ENCODE data around the gene ACTL6B.
"Not testable (repeated sequence)": the region's sequence is repeated elsewhere in the genome, so short reads cannot be mapped to it uniquely, and the experiment has no call there.

ACTL6B gene

DNA sequence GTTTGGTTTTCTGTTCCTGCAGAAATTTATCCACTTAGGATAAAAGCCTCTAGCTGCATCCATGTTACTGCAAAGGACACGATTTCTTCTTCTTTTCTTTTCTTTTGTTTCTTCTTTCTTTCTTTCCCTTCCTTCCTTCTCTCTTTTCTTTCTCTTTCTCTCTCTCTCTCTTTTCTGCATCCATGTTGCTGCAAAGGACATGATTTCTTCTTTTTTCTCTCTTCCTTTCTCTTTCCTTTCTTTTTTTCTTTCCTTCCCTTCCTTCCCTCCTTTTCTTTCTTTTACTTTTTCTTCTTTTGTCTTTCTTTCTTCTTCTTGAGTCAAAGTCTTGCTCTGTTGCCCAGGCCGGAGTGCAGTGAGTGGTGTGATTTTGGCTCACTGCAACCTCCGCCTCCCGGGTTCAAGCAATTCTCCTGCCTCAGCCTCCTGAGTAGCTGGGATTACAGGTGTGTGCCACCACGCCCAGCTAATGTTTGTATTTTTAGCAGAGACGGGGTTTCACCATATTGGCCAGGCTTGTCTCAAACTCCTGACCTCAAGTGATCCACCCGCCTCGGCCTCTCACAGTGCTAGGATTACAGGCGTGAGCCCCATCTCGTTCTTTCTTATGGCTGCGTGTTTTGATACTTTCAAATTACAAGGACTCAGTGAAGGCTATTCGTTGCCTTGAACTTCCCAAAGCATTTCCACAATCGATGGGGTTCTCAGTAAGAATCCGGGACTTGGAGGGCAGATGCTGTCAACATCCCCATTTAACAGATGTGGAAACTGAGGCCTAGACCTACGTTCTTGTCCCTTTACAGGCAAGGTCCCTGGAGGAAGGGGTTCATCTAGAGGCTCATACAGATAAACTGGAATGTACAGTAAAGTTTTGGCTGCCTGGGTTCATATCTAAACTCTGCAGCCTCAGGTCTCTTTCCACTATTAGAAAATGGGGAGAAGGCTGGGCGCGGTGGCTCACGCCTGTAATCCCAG lies 15.4 kb upstream of the ACTL6B start:
- in situ Hi-C loops (cut with MboI; ENCODE audit: low sequenced_read_pairs) = no loop called here

GRCh38 chr7:100670074-100670473 lies 13.8 kb upstream of the ACTL6B start:
- in situ Hi-C loops (cut with MboI; ENCODE audit: low sequenced_read_pairs) = no loop called here

- in situ Hi-C loops (cut with MboI; ENCODE audit: low sequenced_read_pairs) = not testable (repeated sequence)
These were observed 12.9 kb upstream of the ACTL6B start for GRCh38 chr7:100669106-100669505.

DNA sequence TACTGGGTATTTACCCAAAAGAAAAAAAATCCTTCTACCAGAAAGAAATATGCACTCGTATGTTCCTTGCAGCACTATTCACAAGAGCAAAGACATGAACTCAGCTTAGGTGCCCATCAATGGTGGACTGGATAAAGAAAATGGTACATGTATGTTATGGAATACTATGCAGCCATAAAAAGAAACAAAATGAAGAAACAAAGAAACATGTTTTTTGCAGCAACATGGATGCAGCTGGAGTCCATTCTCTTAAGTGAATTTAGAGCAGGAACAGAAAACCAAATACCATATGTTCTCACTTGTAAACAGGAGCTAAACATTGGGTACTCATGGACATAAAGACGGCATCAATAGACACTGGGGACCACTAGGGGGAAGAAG lies 11.8 kb upstream of the ACTL6B start:
- in situ Hi-C loops (cut with MboI; ENCODE audit: low sequenced_read_pairs) = no loop called here

GRCh38 chr7:100667331-100668068 lies 11.3 kb upstream of the ACTL6B start:
- in situ Hi-C loops (cut with MboI; ENCODE audit: low sequenced_read_pairs) = no loop called here

- in situ Hi-C loops (cut with MboI; ENCODE audit: low sequenced_read_pairs) = no loop called here
These were observed 9.0 kb upstream of the ACTL6B start for GRCh38 chr7:100665168-100665726.

- in situ Hi-C loops (cut with MboI; ENCODE audit: low sequenced_read_pairs) = not testable (repeated sequence)
These were observed 6.0 kb upstream of the ACTL6B start for GRCh38 chr7:100662194-100662776.

GRCh38 chr7:100654908-100655831 lies 1.1 kb downstream of the ACTL6B start:
- in situ Hi-C loops (cut with MboI; ENCODE audit: low sequenced_read_pairs) = no loop called here

DNA sequence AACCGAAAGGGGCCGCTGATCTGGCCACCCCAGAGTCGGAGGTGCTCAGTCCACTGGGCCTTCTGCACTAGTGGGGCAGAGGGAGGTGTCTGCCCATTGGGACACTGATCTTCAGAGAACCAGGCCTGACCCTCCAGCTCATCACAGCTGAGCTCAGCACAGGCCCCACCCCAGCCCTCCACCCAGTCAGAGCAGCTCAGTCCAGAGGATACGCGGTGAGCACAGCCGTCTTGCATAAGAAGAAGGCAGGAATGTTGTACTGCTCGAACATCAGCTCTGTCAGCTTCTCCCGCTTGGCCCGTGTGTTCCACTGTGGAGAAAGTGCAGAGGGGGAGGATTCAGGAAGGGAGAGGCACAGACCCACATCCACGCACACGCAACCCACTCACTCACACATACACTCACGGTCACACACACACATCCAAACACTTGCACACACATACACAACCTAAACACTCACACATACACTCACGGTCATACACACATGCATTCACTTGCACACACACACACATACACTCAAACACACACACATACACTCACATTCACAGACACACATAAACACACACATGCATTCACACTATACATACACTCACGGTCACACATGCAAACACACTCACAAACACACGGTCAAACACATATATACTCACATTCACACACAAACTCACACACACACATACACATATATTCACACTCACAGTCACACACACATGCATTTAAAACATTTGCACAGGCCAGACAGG lies 6.3 kb downstream of the ACTL6B start:
- in situ Hi-C loops (cut with MboI; ENCODE audit: low sequenced_read_pairs) = no loop called here

- in situ Hi-C loops (cut with MboI; ENCODE audit: low sequenced_read_pairs) = no loop called here
These were observed 13.7 kb downstream of the ACTL6B start for GRCh38 chr7:100642534-100642907.

- in situ Hi-C loops (cut with MboI; ENCODE audit: low sequenced_read_pairs) = no loop called here
These were observed 14.3 kb downstream of the ACTL6B start for GRCh38 chr7:100641860-100642533.

- in situ Hi-C loops (cut with MboI; ENCODE audit: low sequenced_read_pairs) = no loop called here
These were observed 14.8 kb downstream of the ACTL6B start, which contains the start of gene TFR2 for GRCh38 chr7:100641463-100641859. Gene TFR2, minus strand, starts transcription at chr7:100641552. Its CDS starts 43 bp downstream, at chr7:100641509.

GRCh38 chr7:100640517-100641440 lies 15.5 kb downstream of the ACTL6B start:
- in situ Hi-C loops (cut with MboI; ENCODE audit: low sequenced_read_pairs) = no loop called here

DNA sequence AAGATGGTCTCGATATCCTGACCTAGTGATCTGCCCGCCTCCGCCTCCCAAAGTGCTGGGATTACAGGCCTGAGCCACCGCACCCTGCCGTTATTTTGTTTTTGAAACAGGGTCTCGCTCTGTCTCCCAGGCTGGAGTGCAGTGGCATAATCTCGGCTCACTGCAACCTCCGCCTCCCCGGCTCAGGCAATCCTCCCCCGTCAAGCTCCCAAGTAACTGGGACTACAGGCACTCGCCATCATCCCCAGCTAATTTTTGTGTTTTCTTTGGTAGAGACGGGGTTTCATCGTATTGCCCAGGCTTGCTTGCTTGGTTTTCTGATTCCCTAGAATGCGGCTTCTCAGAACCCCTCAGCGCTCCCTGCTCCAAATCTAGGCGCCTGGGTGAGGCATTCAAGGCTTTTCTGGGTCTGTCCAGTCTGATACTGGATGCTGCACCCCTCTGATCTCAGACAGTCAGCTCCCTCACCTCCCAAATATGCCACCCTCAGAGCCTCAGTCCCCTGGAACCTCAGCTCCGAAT lies 16.2 kb downstream of the ACTL6B start:
- in situ Hi-C loops (cut with MboI; ENCODE audit: low sequenced_read_pairs) = no loop called here

GRCh38 chr7:100632951-100633717 lies 23.1 kb downstream of the ACTL6B start:
- in situ Hi-C loops (cut with MboI; ENCODE audit: low sequenced_read_pairs) = no loop called here

DNA sequence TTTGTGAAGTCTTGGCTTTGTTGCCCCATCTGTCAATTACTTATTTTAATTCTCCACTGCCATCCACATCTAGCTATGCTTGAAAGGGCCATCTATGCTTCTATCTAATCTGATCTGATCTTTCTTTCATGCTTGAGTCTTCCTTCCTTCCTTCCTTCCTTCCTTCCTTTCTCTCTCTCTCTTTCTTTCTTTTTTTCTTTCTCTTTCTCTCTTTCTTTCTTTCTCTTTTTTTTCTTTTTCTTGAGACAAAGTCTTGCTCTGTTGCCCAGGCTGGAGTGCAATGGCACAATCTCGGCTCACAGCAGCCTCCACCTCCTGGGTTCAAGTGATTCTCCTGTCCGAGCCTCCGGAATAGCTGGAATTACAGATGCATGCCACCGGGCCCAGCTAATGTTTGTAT lies 26.2 kb downstream of the ACTL6B start:
- in situ Hi-C loops (cut with MboI; ENCODE audit: low sequenced_read_pairs) = no loop called here
